NCI-H524 treated with DMSO at 0.1 percent for 48 hours (cell line): ENCODE results near the gene EXOC6B.
"Not testable (repeated sequence)": the region's sequence is repeated elsewhere in the genome, so short reads cannot be mapped to it uniquely, and the experiment has no call there.

Experiments used
- DNase-seq: peaks from one replicate; lab custom pipeline; 2025; lab: John Stamatoyannopoulos, UW

Gene EXOC6B

GRCh38 chr2:72678024-72678423, 147.8 kb downstream of the EXOC6B start:
- DNase-seq, result no peak

DNA sequence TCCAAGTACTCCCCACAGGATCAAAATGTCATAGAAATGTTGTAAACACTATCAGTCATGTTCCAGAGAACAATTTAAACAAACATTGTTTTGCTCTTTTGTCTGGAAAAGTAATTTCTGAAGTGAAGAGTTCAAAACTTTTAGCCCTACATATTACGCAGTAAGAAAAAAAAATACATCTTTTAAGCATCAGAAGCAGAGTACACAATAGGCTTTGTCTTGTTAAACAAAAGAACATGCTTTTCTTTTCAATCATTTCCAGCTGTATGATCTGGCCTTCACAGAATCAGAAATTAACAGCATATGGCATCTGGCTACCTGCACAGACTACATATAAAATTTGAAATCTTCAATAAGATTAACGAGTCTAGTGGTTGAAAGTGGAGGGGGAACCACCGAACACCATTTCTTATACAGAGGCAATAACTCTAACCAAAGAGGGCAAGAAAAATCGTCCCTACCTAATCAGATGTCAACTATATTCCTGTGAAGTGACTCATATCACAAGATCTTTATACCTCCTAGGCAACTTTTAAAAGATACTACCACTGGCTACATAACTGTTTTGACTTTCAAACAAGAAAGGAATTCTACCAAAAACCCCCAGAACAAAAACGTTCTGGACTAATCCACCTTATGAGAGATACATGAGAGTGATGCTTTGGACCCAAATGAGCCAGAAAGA, 149.3 kb downstream of the EXOC6B start:
- DNase-seq, result no peak

GRCh38 chr2:72674982-72675915, 150.6 kb downstream of the EXOC6B start:
- no peak for DNase-seq

DNA sequence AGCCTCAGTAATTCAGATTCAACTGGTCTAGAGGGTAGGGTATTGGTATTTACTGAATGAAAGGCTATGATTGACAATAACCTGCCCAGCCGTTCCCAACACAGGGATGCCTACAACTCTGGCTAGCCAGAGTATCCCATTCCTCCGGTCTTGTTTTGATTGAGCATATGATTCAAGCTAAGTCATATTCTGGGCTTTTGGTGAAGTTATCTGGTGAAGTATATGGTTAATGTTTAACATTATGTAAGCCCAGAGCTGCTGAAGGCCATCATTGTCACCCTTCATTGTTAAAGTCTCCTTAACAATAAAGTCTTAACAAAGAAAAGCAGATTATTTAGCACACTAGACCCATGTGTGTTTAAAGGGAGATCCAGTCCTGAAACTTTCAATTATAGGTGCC, 152.6 kb downstream of the EXOC6B start:
- DNase-seq, result no peak

- DNase-seq, result no peak
Measured at GRCh38 chr2:72669121-72669520, 156.7 kb downstream of the EXOC6B start.

GRCh38 chr2:72668647-72669046, 157.2 kb downstream of the EXOC6B start:
- DNase-seq, result no peak

DNA sequence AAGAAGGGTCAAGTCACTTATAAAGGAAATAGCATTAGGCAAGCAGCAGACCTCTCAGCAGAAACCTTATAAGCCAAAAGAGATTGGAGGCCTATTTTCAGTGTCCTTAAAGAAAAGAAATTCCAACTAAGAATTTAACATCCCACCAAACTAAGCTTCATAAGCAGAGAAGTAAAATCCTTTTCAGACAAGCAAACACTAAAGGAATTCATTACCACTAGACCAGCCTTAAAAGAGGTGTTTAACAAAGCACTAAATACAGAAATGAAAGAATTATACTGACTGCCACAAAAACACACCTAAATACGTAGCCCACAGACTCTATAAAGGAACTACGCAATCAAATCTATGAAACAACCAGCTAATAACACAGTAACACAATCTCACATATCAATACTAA, 160.4 kb downstream of the EXOC6B start:
- no peak for DNase-seq

- no peak for DNase-seq
Measured at GRCh38 chr2:72661985-72662384, 163.8 kb downstream of the EXOC6B start.

DNA sequence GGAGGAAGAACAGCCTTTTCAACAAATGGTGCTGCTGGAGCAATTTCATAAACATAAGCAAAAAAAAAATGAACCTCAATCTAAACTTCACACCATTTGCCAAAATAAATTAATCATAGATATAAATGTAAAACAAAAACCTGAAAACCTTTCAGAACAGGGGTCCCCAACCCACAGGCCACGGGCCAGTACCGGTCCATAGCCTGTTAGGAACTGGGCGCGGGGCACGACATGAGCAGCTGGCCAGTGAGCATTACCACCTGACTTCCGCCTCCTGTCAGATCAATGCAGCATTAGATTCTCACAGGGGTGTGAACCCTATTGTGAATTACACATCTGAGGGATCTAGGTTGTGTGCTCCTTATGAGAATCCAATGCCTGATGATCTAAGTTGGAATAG, 176.0 kb downstream of the EXOC6B start:
- DNase-seq, result no peak

DNA sequence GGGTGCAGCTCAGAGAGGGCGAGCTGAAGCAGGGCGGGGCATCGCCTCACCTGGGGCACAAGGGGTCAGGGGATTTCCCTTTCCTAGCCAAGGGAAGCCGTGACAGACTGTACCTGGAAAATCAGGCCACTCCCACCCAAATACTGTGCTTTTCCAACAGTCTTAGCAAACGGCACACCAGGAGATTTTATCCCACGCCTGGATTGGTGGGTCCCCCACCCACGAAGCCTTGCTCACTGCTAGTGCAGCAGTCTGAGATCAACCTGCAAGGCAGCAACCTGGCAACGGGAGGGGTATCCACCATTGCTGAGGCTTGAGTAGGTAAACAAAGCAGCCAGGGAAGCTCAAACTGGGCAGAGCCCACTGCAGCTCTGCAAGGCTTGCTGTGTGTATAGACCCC, 184.6 kb downstream of the EXOC6B start:
- DNase-seq, result not testable (repeated sequence)

DNA sequence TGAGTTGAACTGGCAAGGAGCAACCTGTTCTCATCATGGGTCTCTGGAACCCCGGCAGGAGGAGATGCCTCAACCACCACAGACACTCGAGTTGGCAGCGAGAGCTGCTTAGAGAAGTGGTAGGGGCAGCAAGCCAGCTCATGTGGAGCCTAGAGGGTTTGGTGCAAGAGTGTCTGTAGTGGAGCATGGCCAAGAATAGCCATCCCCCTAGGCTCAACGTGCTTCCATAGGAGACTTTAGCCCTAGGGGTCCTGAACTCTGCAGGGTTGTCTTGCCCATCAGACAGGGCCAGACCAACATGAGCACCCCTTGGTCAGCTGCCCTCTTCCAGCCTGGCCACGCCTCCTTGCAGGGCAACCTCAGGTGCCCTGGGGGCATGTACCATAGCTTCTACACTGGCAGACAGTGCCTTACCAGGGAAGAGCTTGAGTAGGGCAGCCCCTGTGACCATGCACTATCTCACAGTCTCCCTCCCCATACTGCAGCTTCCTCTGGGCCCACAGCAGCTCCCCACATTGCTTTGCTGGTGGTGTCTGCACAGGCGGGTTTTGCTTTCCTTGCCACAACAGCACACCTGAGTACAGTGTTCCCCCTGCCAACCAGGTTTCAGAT, 187.1 kb downstream of the EXOC6B start:
- DNase-seq, result no peak

GRCh38 chr2:72636210-72636609, 189.6 kb downstream of the EXOC6B start:
- DNase-seq, result no peak

GRCh38 chr2:72630767-72631166, 195.1 kb downstream of the EXOC6B start:
- no peak for DNase-seq

DNA sequence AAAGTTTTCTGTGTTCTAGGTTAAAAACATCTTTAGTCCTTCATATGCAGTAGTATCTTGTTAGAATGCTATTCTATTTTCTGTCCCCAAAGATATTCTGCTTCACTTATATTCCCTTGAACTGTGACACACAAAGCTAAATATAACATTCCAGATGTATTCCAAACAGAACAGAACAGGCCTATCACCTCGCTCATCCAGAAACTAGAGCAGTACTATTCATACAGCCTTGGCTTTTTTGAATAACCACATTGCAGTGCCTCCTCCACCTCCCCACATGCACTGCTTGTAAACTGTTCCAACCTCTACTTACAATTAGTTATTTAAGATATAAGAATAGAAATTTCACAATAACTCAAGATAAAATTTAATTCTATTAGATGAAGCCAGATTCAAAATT, 196.8 kb downstream of the EXOC6B start:
- DNase-seq, result no peak

- no peak for DNase-seq
Measured at GRCh38 chr2:72627083-72627482, 198.8 kb downstream of the EXOC6B start.

GRCh38 chr2:72625366-72625765, 200.5 kb downstream of the EXOC6B start:
- DNase-seq, result no peak

DNA sequence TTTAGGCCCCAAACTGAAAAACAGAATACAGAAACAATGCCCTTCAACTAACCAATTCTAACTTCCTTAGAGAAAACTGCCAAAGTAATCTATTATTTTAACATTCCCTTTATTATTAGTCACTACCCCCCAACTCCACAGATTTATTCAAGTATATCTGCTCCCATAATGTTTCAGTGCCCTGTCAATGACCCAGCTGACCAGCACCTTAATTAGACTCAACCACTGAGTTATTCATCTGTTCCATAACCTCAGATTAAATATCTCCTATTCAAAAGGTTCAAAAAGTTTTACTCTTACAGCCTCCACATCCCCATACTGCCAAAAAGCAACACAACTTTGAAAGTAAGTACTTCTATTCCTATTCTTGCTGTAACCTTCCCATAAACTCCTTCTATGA, 202.4 kb downstream of the EXOC6B start:
- DNase-seq, result no peak

- DNase-seq, result no peak
Measured at GRCh38 chr2:72619626-72620025, 206.2 kb downstream of the EXOC6B start.

DNA sequence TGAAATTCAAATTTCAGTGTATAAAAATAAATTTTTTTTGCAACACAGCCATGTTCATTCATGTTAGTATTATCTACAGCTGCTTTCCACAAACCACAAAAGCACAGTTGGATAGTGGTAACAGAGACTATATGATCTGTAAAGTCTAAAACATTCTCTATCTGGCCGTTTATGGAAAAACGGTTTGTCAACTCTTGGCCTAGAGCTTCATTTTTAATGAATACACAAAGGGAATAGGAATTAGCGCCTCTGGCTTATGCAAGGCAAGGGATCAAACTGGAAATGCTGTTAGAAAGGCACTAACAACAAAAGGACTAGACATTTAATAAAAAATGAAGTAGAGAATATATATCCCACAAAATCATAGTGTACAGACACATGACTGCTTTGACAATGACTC, 211.9 kb downstream of the EXOC6B start:
- DNase-seq, result no peak

DNA sequence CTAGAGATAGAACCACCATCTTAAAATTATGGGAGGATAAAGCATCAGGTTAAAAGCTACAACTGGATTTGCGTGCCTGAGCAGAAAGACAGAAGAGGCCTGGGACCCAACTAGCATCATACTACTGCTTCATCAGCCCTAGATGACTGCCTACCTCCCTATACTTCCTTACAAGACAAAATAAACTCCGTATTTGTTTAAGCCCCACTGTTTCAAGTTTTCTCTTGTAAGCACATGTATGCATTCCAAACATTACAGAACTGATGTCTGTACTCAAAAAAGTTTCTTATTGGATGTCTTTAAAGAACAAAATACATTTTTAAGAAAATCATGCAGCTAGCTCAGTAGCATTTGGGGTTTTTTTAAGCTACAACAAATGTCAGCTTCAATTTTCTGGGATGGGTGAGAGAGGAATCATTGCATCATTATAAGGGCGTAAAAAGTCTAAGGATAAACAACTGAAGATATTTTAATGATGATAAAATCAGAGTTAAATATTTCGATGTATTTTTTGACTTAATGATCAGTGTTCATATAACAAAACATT, 213.1 kb downstream of the EXOC6B start:
- no peak for DNase-seq

GRCh38 chr2:72607189-72607588, 218.6 kb downstream of the EXOC6B start:
- DNase-seq, result no peak

GRCh38 chr2:72605836-72606442, 219.9 kb downstream of the EXOC6B start:
- no peak for DNase-seq
